Astrocyte (in vitro differentiated cells and primary cell): ENCODE results near the gene LDAF1.
"Not testable (repeated sequence)": the region's sequence is repeated elsewhere in the genome, so short reads cannot be mapped to it uniquely, and the experiment has no call there.

Experiments used
- EZH2 ChIP-seq: IDR thresholded peaks from 2 replicates; pipeline ENCODE4 v1.6.1; 2012; ENCODE audit warnings: mild to moderate bottlenecking, low read length, inconsistent platforms; ENCODE audit not compliant: insufficient read depth
- TF ChIP-seq, protein P1 (sequence below): IDR thresholded peaks from 2 replicates; pipeline ENCODE4 v1.5.1; 2011; ENCODE audit warnings: low read depth, mild to moderate bottlenecking, inconsistent platforms, low read length, moderate library complexity; ENCODE audit not compliant: insufficient read depth

GRCh38 chr16:21153124-21153729, 5.2 kb upstream of the LDAF1 start:
- TF ChIP-seq, protein P1, sequence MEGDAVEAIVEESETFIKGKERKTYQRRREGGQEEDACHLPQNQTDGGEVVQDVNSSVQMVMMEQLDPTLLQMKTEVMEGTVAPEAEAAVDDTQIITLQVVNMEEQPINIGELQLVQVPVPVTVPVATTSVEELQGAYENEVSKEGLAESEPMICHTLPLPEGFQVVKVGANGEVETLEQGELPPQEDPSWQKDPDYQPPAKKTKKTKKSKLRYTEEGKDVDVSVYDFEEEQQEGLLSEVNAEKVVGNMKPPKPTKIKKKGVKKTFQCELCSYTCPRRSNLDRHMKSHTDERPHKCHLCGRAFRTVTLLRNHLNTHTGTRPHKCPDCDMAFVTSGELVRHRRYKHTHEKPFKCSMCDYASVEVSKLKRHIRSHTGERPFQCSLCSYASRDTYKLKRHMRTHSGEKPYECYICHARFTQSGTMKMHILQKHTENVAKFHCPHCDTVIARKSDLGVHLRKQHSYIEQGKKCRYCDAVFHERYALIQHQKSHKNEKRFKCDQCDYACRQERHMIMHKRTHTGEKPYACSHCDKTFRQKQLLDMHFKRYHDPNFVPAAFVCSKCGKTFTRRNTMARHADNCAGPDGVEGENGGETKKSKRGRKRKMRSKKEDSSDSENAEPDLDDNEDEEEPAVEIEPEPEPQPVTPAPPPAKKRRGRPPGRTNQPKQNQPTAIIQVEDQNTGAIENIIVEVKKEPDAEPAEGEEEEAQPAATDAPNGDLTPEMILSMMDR: not testable (repeated sequence)
- not testable (repeated sequence) for TF ChIP-seq EZH2
